Astrocyte of the spinal cord (primary cell): ENCODE data around the gene LRRC46.

Experiments used
- DNase-seq: peaks from one replicate; pipeline ENCODE4 v3.0.0; 2011; ENCODE audit warnings: low read depth, low spot score
- H3K4me3 ChIP-seq: 2 replicates; pipeline ENCODE4 v1.5.1; 2011; ENCODE audit warnings: low read depth, mild to moderate bottlenecking, low read length, moderate library complexity
- CTCF ChIP-seq: IDR thresholded peaks from 2 replicates; pipeline ENCODE4 v1.5.1; 2012; ENCODE audit warnings: low read depth, mild to moderate bottlenecking, low read length, inconsistent platforms
- in situ Hi-C: cut with HindIII; loops from 2 replicates; pipeline ENCODE4 v1.10.0; 2017; ENCODE audit warnings: low sequenced_read_pairs

Gene LRRC46

GRCh38 chr17:47830396-47831002 is 971 bp upstream of the LRRC46 start:
- no peak for DNase-seq
- TF ChIP-seq CTCF = no peak
- H3K4me3 ChIP-seq = peak overlapping the region; percentile 96
- in situ Hi-C loops = no loop called here

- TF ChIP-seq CTCF = no peak
- H3K4me3 ChIP-seq = peak overlapping the region; percentile 96
- DNase-seq = no peak
- in situ Hi-C loops = no loop called here
Measured at GRCh38 chr17:47831934-47832327, 461 bp downstream of the LRRC46 start.

GRCh38 chr17:47834756-47835155 is 3.3 kb downstream of the LRRC46 start:
- no peak overlapping the region for H3K4me3 ChIP-seq
- in situ Hi-C loops = no loop called here
- no peak for DNase-seq
- TF ChIP-seq CTCF = no peak

GRCh38 chr17:47836601-47837000 is 5.1 kb downstream of the LRRC46 start:
- no peak for TF ChIP-seq CTCF
- no peak for DNase-seq
- in situ Hi-C loops = no loop called here
- H3K4me3 ChIP-seq = no peak overlapping the region

- no peak overlapping the region for H3K4me3 ChIP-seq
- TF ChIP-seq CTCF = no peak
- DNase-seq = peak; percentile 46
- in situ Hi-C loops = no loop called here
Measured at GRCh38 chr17:47837401-47838039, 6.0 kb downstream of the LRRC46 start.

DNA sequence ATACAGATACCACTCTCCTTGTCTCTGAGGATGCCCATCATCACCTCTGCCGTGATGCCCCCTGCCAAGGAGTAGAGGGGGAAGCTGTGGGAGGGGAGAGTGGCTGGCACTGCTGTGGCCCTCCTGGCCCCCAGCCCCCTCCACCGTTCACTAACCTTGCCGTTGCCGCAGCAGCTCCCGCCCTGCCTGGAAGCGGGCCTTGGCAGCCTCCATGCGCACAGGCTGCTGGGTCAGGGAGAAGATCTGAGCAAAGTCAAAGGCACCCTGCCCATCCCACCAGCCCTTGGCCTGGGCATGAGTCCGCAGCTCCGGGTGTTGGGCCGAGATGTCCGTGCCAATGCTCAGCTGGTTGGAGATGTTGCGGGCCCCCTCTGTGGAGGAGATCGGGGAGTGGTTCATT is 7.2 kb downstream of the LRRC46 start:
- in situ Hi-C loops = no loop called here
- TF ChIP-seq CTCF = no peak
- DNase-seq = no peak
- no peak overlapping the region for H3K4me3 ChIP-seq

- no peak for DNase-seq
- TF ChIP-seq CTCF = no peak
- no peak overlapping the region for H3K4me3 ChIP-seq
- in situ Hi-C loops = no loop called here
Measured at GRCh38 chr17:47839071-47839470, 7.6 kb downstream of the LRRC46 start.
